ENCODE measurements around the gene TP73. TPM values are rescaled to one million over a fixed set of nuclear protein-coding genes. Genes with fewer than 3 reads are reported as not detected.

TP73 gene
- total RNA-seq, 3 donors from 2014 or later: 0.12 to 0.63 (median 0.51) TPM

DNA sequence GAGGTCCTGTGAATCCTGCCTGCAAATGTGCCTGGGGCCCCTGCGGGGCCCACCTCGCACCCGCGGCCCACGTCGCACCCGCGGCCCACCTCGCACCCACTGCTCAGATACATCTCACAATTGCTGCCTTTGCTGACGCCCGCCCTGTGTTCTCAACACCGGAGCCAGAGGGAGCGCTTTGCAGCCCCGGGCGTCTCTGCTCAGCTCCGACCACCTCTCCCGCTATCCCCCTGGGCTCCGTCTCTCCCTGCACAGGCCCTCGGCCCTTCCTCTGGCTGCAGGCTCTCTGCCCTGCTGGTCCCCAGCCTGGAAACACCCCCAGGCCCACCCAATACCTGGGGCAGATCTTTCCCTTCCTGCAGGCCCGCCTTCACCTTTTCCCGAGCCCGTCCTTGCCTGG is 44.8 kb downstream of the TP73 start:
- no peaks in the 10 kb centered on the region for H3K4me1 ChIP-seq (ENCODE audit: low read depth)
- no peak for ATAC-seq
- intact Hi-C loops (cut with DNase I, micrococcal nuclease): no loop called here
- DNase-seq: no peak
- H3K9me3 ChIP-seq: no peaks in the 10 kb centered on the region
- no peaks in the 10 kb centered on the region for H3K36me3 ChIP-seq (ENCODE audit: low read depth)
- H3K4me3 ChIP-seq: no peak overlapping the region
- TF ChIP-seq, protein P1, sequence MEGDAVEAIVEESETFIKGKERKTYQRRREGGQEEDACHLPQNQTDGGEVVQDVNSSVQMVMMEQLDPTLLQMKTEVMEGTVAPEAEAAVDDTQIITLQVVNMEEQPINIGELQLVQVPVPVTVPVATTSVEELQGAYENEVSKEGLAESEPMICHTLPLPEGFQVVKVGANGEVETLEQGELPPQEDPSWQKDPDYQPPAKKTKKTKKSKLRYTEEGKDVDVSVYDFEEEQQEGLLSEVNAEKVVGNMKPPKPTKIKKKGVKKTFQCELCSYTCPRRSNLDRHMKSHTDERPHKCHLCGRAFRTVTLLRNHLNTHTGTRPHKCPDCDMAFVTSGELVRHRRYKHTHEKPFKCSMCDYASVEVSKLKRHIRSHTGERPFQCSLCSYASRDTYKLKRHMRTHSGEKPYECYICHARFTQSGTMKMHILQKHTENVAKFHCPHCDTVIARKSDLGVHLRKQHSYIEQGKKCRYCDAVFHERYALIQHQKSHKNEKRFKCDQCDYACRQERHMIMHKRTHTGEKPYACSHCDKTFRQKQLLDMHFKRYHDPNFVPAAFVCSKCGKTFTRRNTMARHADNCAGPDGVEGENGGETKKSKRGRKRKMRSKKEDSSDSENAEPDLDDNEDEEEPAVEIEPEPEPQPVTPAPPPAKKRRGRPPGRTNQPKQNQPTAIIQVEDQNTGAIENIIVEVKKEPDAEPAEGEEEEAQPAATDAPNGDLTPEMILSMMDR (IDR thresholded peaks at IDR 0.05): no peak

DNA sequence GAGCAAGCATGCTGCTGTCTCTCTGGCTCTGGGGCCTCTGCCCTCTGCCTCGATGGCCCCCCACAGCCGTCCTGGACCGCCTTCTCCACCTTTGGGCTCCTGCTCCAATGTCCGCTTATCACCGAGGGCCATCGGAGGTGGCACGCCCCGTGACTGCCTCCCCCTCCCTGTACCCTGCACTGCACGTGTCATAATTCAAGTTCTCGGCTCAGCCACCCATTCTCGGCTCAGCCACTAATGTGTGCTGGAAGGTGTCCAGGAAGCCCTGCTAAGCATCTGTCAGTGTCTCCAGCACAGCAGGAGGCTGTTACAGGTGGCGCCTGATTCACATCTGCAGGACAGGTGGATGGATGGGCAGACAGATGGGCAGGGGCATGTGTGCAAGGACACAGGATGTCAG is 45.5 kb downstream of the TP73 start:
- Histone ChIP-seq H3K9me3 (no peaks in the 10 kb centered on the region), H3K4me3 (no peak overlapping the region), H3K36me3 (ENCODE audit: low read depth) (no peaks in the 10 kb centered on the region), H3K4me1 (ENCODE audit: low read depth) (no peaks in the 10 kb centered on the region)
- ATAC-seq: peak; percentile 59
- TF ChIP-seq, protein P1 (IDR thresholded peaks at IDR 0.05): no peak
- DNase-seq: peak in 2 of 3 donors; percentile 41 to 50
- intact Hi-C loops (cut with DNase I, micrococcal nuclease): no loop called here

DNA sequence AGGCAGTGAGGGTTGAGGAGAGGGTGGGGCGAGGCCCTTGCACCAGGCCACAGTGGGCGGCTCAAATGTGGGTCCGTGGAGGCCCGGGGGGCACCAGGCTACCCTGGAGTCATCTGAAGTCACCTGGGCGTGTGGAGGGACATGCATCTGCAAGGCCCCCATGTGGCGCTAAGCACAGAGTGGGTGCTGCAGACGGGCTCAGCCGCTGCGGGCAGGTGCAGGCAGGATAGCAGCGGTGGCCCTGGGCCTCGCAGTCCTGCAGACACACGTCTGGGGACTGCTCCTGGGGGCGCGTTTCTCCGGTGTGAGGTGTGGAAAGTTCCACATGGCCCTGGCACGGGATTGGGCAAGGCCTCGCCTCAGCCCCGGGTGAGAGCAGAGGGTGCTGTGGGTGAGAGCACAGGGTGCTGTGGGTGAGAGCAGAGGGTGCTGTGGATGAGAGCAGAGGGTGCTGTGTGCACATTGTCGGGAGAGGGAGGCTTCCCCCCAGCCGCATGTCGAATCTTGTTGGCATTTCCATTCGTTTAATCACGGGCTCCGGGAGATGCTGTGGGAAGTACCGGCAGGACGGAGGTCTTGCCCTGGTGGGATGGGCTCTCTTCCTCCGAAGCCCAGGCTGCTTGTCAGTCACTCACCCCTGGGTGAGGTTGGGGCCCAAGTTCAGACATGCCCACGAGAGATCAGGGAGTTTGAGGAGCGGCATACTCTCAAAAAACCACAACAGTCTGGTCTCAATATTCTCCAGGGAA is 46.5 kb downstream of the TP73 start:
- Histone ChIP-seq H3K4me3 (no peak overlapping the region), H3K4me1 (ENCODE audit: low read depth) (no peaks in the 10 kb centered on the region), H3K9me3 (no peaks in the 10 kb centered on the region), H3K36me3 (ENCODE audit: low read depth) (no peaks in the 10 kb centered on the region)
- intact Hi-C loops (cut with DNase I, micrococcal nuclease): no loop called here
- ATAC-seq (no peak), DNase-seq (no peak)
- TF ChIP-seq, protein P1 (IDR thresholded peaks at IDR 0.05): no peak

DNA sequence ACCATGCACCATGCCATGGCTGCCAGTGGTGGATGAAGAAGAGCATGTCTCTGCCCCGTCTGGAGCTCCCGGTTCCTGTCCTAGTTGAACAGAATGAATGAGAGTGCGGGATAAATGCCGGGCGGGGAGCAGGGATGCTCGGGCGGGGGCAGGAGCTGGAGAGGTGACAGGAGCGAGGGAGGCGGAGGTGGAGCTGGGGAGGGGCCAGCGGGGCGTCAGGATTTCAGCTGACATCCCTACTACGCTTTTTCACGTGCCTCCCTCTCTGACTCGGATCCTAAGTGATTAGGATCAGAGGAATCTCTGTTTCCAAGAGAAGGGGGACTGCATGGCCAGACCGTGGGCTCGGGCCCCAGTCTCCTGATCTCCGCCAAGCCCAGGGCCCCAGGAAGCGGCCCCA is 47.3 kb downstream of the TP73 start:
- no peaks in the 10 kb centered on the region for H3K4me1 ChIP-seq (ENCODE audit: low read depth)
- no peak for ATAC-seq
- no peak overlapping the region for H3K4me3 ChIP-seq
- no peak for DNase-seq
- H3K9me3 ChIP-seq: no peaks in the 10 kb centered on the region
- TF ChIP-seq, protein P1 (IDR thresholded peaks at IDR 0.05): no peak
- intact Hi-C loops (cut with DNase I, micrococcal nuclease): no loop called here
- no peaks in the 10 kb centered on the region for H3K36me3 ChIP-seq (ENCODE audit: low read depth)

DNA sequence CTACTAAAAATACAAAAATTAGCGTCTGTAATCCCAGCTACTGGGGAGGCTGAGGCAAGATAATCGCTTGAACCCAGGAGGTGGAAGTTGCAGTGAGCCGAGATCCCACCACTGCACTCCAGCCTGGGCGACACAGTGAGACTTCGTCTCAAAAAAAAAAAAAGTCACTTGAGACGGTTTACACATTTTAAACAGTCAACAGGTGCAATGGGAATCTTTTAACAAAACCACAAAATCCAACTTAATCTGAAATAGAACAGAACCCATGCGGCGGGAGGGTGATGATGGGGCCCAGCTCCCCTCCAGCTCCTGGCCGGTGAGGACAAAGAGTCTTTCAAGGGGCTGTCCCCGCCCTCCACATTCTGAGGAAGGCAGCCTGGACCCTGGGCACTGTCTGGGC is 48.3 kb downstream of the TP73 start:
- Histone ChIP-seq H3K9me3 (no peaks in the 10 kb centered on the region), H3K4me1 (ENCODE audit: low read depth) (no peaks in the 10 kb centered on the region), H3K4me3 (no peak overlapping the region), H3K36me3 (ENCODE audit: low read depth) (no peaks in the 10 kb centered on the region)
- TF ChIP-seq, protein P1 (IDR thresholded peaks at IDR 0.05): no peak
- intact Hi-C loops (cut with DNase I, micrococcal nuclease): no loop called here
- ATAC-seq: no peak
- no peak for DNase-seq
